IMR-90 (cell line): ENCODE data around the gene CSNK1G2. TPM values are rescaled to one million over a fixed set of nuclear protein-coding genes. Genes with fewer than 3 reads are reported as not detected.

Experiments
- ATAC-seq: fragments of 200-7000 bp; cut with Tn5 transposase; 2 replicates; pipeline ENCODE4 v1.9.1; 2020; ENCODE audit warnings: low read depth, mild to moderate bottlenecking, moderate library complexity
- BruUV-seq: library from RNA; stranded (reverse); fragments of 400-500 nt; replicated peaks from 2 replicates; lab custom pipeline; 2021; lab: Mats Ljungman, UMichigan
- CTCF ChIA-PET: fragments of 300-600 bp; formaldehyde crosslinking; extraction: SDS; loops from one replicate; lab custom pipeline; 2021; ENCODE audit warnings: antibody characterized with exemption; lab: Yijun Ruan, JAX
- POLR2A ChIA-PET: fragments of 300-600 bp; sonication (Branson Sonifier 250); formaldehyde crosslinking; loops from one replicate; lab custom pipeline; 2022; ENCODE audit warnings: antibody characterized with exemption; ENCODE audit not compliant: unreplicated experiment; lab: Charles Lee
- DNase-seq: peaks from one replicate; pipeline ENCODE4 v3.0.0; 2013
- H2AFZ ChIP-seq: replicated peaks from 2 replicates; pipeline ENCODE3; 2013; ENCODE audit warnings: low read length, mild to moderate bottlenecking; ENCODE audit not compliant: poor library complexity
- H2AK5ac ChIP-seq: 2 replicates; pipeline ENCODE4 v1.6.1; 2013; ENCODE audit warnings: low read depth, low read length, inconsistent platforms
- H2AK9ac ChIP-seq: replicated peaks from 2 replicates; pipeline ENCODE3; 2013; ENCODE audit warnings: mild to moderate bottlenecking, low read depth, low read length, moderate library complexity; ENCODE audit not compliant: poor library complexity
- H2BK120ac ChIP-seq: 2 replicates; pipeline ENCODE4 v1.6.1; 2013; ENCODE audit warnings: low read depth, low read length, inconsistent platforms
- H2BK15ac ChIP-seq: 3 replicates; pipeline ENCODE4 v1.6.1; 2013; ENCODE audit warnings: low read depth, low read length, inconsistent platforms
- H2BK20ac ChIP-seq: 2 replicates; pipeline ENCODE4 v1.6.1; 2013; ENCODE audit warnings: low read depth, mild to moderate bottlenecking, inconsistent platforms, low read length, moderate library complexity
- H2BK5ac ChIP-seq: 2 replicates; pipeline ENCODE4 v1.6.1; 2013; ENCODE audit warnings: mild to moderate bottlenecking, low read depth, low read length, inconsistent platforms; ENCODE audit not compliant: poor library complexity, severe bottlenecking
- H3K14ac ChIP-seq: replicated peaks from 2 replicates; pipeline ENCODE4 v1.6.1; 2013; ENCODE audit warnings: low read depth, low read length, inconsistent platforms
- H3K18ac ChIP-seq: 2 replicates; pipeline ENCODE4 v1.6.1; 2013; ENCODE audit warnings: low read depth, low read length, control low read depth
- H3K23ac ChIP-seq: 2 replicates; pipeline ENCODE4 v1.6.1; 2013; ENCODE audit warnings: low read depth, low read length, inconsistent platforms
- H3K27ac ChIP-seq: 2 replicates; pipeline ENCODE4 v1.5.1; 2013; ENCODE audit warnings: mild to moderate bottlenecking, control low read depth, low read length; ENCODE audit not compliant: insufficient read depth
- H3K27me3 ChIP-seq: 2 replicates; pipeline ENCODE4 v1.6.1; 2013; ENCODE audit warnings: low read length; ENCODE audit not compliant: control insufficient read depth, insufficient read depth
- H3K36me3 ChIP-seq: 2 replicates; pipeline ENCODE4 v1.6.1; 2013; ENCODE audit warnings: low read length, mixed read lengths; ENCODE audit not compliant: control insufficient read depth, insufficient read depth
- H3K4ac ChIP-seq: 2 replicates; pipeline ENCODE4 v1.6.1; 2013; ENCODE audit warnings: low read depth, low read length, inconsistent platforms
- H3K4me1 ChIP-seq: 2 replicates; pipeline ENCODE4 v1.6.1; 2013; ENCODE audit warnings: low read length, mixed read lengths; ENCODE audit not compliant: control insufficient read depth, insufficient read depth
- H3K4me2 ChIP-seq: 2 replicates; pipeline ENCODE4 v1.6.1; 2013; ENCODE audit warnings: low read depth, mild to moderate bottlenecking, control low read depth, low read length, moderate library complexity
- H3K4me3 ChIP-seq: 2 replicates; pipeline ENCODE4 v1.5.1; 2013; ENCODE audit warnings: low read depth, mild to moderate bottlenecking, control low read depth, low read length, moderate library complexity; ENCODE audit not compliant: insufficient read depth
- H3K56ac ChIP-seq: 2 replicates; pipeline ENCODE4 v1.6.1; 2013; ENCODE audit warnings: low read length, inconsistent platforms; ENCODE audit not compliant: insufficient read depth; ENCODE audit errors: extremely low read depth
- H3K79me1 ChIP-seq, 2 experiments: 2 replicates each; pipeline ENCODE4 v1.6.1; 2013; ENCODE audit warnings: low read length in 2 of 2, inconsistent platforms in 1 of 2, low read depth in 1 of 2
- H3K9ac ChIP-seq: 2 replicates; pipeline ENCODE4 v1.6.1; 2013; ENCODE audit warnings: low read depth, low read length, control low read depth
- H3K9me1 ChIP-seq: 2 replicates; pipeline ENCODE4 v1.6.1; 2013; ENCODE audit warnings: low read length, inconsistent platforms; ENCODE audit not compliant: insufficient read depth
- H3K9me3 ChIP-seq: 2 replicates; pipeline ENCODE4 v1.6.1; 2013; ENCODE audit warnings: low read length; ENCODE audit not compliant: control insufficient read depth, insufficient read depth
- H4K20me1 ChIP-seq: 2 replicates; pipeline ENCODE4 v1.6.1; 2013; ENCODE audit warnings: low read length, inconsistent platforms; ENCODE audit not compliant: insufficient read depth
- H4K5ac ChIP-seq: 2 replicates; pipeline ENCODE4 v1.6.1; 2013; ENCODE audit warnings: mild to moderate bottlenecking, low read depth, low read length, control low read depth
- H4K8ac ChIP-seq, 2 experiments: 2 replicates each; pipeline ENCODE4 v1.6.1; 2013; ENCODE audit warnings: low read depth in 2 of 2, low read length in 2 of 2, control low read depth in 1 of 2, inconsistent platforms in 1 of 2
- H4K91ac ChIP-seq: 2 replicates; pipeline ENCODE4 v1.6.1; 2013; ENCODE audit warnings: low read depth, low read length, inconsistent platforms; ENCODE audit not compliant: insufficient read depth
- BHLHE40 ChIP-seq: fragments of 150-350 bp; IDR thresholded peaks from 2 replicates; pipeline ENCODE4 v1.6.1; 2016; ENCODE audit warnings: mild to moderate bottlenecking, low read depth, low read length
- CHD1 ChIP-seq: IDR thresholded peaks from 2 replicates; pipeline ENCODE4 v1.6.1; 2012; ENCODE audit warnings: low read depth, low read length, improper control_type of control experiment
- MAFK ChIP-seq: IDR thresholded peaks from 2 replicates; pipeline ENCODE4 v1.6.1; 2012; ENCODE audit warnings: low read depth, low read length, improper control_type of control experiment
- MAZ ChIP-seq: IDR thresholded peaks from 2 replicates; pipeline ENCODE4 v1.6.1; 2012; ENCODE audit warnings: low read depth, mild to moderate bottlenecking, low read length, improper control_type of control experiment, moderate library complexity, borderline replicate concordance
- MXI1 ChIP-seq: IDR thresholded peaks from 2 replicates; pipeline ENCODE4 v1.6.1; 2012; ENCODE audit warnings: low read depth, mild to moderate bottlenecking, low read length, moderate library complexity, borderline replicate concordance
- NFE2L2 ChIP-seq: fragments of 150-350 bp; IDR thresholded peaks from 2 replicates; pipeline ENCODE4 v1.6.1; 2016; ENCODE audit warnings: low read depth, mild to moderate bottlenecking, low read length
- POLR2A ChIP-seq: IDR thresholded peaks from 2 replicates; pipeline ENCODE4 v1.6.1; 2012; ENCODE audit warnings: mild to moderate bottlenecking, low read depth, low read length
- RAD21 ChIP-seq: IDR thresholded peaks from 2 replicates; pipeline ENCODE4 v1.6.1; 2012; ENCODE audit warnings: low read length, improper control_type of control experiment
- RCOR1 ChIP-seq: IDR thresholded peaks from 2 replicates; pipeline ENCODE4 v1.6.1; 2012; ENCODE audit warnings: mild to moderate bottlenecking, low read length, improper control_type of control experiment; ENCODE audit not compliant: insufficient replicate concordance
- SMC3 ChIP-seq: fragments of 150-350 bp; IDR thresholded peaks from 2 replicates; pipeline ENCODE4 v1.6.1; 2016; ENCODE audit warnings: low read depth, mild to moderate bottlenecking, antibody characterized with exemption, low read length, moderate library complexity
- WGBS, 2 experiments: methylation state at CpG; one replicate each; pipeline versions ENCODE4 v1.1.5 to v1.1.7; 2013; ENCODE audit warnings: missing lambda C conversion rate in 2 of 2; ENCODE audit not compliant: insufficient read length in 1 of 2; ENCODE audit errors: extremely low coverage in 2 of 2; 5-methylcytosine and 5-hydroxymethylcytosine counted together
- dilution Hi-C: fragments of 300-500 bp; cut with HindIII; formaldehyde crosslinking; loops from one replicate; pipeline ENCODE4 v1.14.3; 2018; ENCODE audit warnings: low sequenced_read_pairs; ENCODE audit not compliant: unreplicated experiment
- in situ Hi-C: fragments of 300-500 bp; cut with MboI; formaldehyde crosslinking; loops from 3 replicates; pipeline ENCODE4 v1.14.3; 2019; ENCODE audit warnings: low sequenced_read_pairs, inconsistent platforms, mixed read lengths
- intact Hi-C: fragments of 100-400 bp; cut with micrococcal nuclease; formaldehyde crosslinking; loops from 2 replicates; pipeline ENCODE4 v1.10.0; 2022
- polyA plus RNA-seq, 3 experiments: library from polyadenylated mRNA; depleted of rRNA; stranded (reverse); fragments of >200 nt; gene quantifications; 2 replicates each; pipeline ENCODE4 v1.2.3, GENCODE V29; 2012; ENCODE audit warnings: low replicate concordance in 1 of 3
- total RNA-seq: library from RNA; depleted of rRNA; stranded (reverse); fragments of >200 nt; gene quantifications from 2 replicates; pipeline ENCODE4 v1.2.3, GENCODE V29; 2012
- TF ChIP-seq, protein P1 (sequence below): fragments of 150-350 bp; IDR thresholded peaks from 2 replicates; pipeline ENCODE4 v1.6.1; 2017; ENCODE audit warnings: mild to moderate bottlenecking, antibody characterized with exemption, low read length, low read depth
- TF ChIP-seq, protein P2 (sequence below): conservative IDR thresholded peaks from 2 replicates; pipeline ENCODE4 v1.5.1; 2012; ENCODE audit warnings: mild to moderate bottlenecking, low read depth, low read length, improper control_type of control experiment

Gene CSNK1G2
- total and polyA plus RNA-seq, 2 of the 4 experiments (the other 2 are of a cell fraction) = 38.0 to 96.3 TPM

DNA sequence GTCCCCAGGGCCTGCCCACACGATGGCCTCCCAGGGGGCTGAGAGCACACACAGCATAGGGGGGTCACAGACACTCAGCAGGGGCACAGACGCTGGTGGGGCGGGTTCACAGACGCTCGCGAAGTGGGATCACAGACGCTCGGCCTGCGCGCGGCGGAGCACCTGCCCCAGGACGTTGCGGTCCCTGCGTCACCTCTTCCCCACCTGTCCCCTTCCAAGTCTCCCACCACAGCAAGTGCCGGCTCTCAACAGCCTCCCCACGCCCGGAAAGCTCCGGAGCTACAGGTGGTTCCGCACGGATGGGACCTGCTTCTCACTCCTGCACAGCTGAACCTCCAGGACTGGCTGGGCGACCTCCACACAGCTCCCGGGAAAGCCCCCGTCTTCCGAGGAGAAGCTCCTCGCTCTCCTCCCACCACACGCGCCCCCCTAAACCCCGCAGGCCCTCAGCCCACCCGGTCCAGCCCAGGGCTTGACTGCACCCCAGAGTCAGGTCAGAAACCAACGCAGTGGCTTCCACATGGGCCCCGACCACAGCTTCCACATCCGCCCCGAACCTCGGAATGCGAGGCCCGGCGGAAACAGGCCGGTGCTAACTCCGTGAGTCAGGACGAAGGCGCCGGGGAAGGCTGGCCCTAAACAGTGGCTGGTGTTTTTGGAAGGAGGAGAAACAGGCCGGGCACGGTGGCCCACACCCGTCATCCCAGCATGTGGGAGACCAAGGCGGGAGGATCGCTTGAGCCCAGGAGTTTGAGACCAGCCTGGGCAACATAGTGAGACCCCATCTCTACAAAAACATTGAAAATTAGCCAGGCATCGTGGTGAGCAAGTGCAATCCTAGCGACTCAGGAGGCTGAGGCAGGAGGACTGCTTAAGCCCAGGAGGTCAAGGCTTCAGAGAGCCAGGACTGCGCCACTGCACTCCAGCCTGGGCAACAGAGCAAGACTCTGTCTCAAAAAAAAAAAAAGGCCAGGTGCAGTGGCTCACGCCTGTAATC is 58.0 kb downstream of the CSNK1G2 start (continued):
- TF ChIP-seq BHLHE40 (no peak), SMC3 (no peak)

- Histone ChIP-seq H3K4me3 (no peak overlapping the region), H3K23ac (no peak overlapping the region), H2AFZ (no peak overlapping the region), H3K27me3 (no peaks in the 10 kb centered on the region), H3K36me3 (peaks cover 43% of the 10 kb centered on the region), H4K8ac (no peak overlapping the region), H3K79me1 (peaks cover 10 to 36% of the 10 kb centered on the region in 2 experiments; a peak in 3 of 4 replicates), H3K14ac (no peak overlapping the region), H2AK9ac (no peak overlapping the region), H4K5ac (no peak overlapping the region), H2BK15ac (no peak overlapping the region), H2BK120ac (no peak overlapping the region), H4K91ac (no peak overlapping the region), H2BK20ac (no peak overlapping the region), H3K18ac (no peak overlapping the region), H3K56ac (no peak overlapping the region), H3K4me2 (no peak overlapping the region), H4K20me1 (peaks cover 10% of the 10 kb centered on the region), H2AK5ac (no peak overlapping the region), H3K9ac (no peak overlapping the region), H3K4ac (no peak overlapping the region), H3K9me1 (no peaks in the 10 kb centered on the region; the same call in 1 of the 2 replicates), H2BK5ac (no peak overlapping the region), H3K27ac (no peak overlapping the region), H3K9me3 (no peaks in the 10 kb centered on the region), H3K4me1 (no peaks in the 10 kb centered on the region)
- in situ Hi-C loops = no loop called here
- ATAC-seq (no peak), DNase-seq (no peak)
- 93% methylated on average over 3 of the region's 26 CpGs; no CpG with 5 or more reads in 1 of the 2 experiments for WGBS, 2 experiments
- dilution Hi-C loops = no loop called here
- BruUV-seq = no TSS peak
- intact Hi-C loops = no loop called here
- ChIA-PET CTCF (no interaction called here), POLR2A (no interaction called here)
- TF ChIP-seq, protein P1, sequence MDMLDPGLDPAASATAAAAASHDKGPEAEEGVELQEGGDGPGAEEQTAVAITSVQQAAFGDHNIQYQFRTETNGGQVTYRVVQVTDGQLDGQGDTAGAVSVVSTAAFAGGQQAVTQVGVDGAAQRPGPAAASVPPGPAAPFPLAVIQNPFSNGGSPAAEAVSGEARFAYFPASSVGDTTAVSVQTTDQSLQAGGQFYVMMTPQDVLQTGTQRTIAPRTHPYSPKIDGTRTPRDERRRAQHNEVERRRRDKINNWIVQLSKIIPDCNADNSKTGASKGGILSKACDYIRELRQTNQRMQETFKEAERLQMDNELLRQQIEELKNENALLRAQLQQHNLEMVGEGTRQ = no peak
- TF ChIP-seq RAD21 (no peak), NFE2L2 (no peak), MAFK (no peak), CHD1 (no peak), RCOR1 (no peak), POLR2A (no peak), BHLHE40 (no peak), MAZ (no peak), MXI1 (no peak), SMC3 (no peak)
- TF ChIP-seq, protein P2, sequence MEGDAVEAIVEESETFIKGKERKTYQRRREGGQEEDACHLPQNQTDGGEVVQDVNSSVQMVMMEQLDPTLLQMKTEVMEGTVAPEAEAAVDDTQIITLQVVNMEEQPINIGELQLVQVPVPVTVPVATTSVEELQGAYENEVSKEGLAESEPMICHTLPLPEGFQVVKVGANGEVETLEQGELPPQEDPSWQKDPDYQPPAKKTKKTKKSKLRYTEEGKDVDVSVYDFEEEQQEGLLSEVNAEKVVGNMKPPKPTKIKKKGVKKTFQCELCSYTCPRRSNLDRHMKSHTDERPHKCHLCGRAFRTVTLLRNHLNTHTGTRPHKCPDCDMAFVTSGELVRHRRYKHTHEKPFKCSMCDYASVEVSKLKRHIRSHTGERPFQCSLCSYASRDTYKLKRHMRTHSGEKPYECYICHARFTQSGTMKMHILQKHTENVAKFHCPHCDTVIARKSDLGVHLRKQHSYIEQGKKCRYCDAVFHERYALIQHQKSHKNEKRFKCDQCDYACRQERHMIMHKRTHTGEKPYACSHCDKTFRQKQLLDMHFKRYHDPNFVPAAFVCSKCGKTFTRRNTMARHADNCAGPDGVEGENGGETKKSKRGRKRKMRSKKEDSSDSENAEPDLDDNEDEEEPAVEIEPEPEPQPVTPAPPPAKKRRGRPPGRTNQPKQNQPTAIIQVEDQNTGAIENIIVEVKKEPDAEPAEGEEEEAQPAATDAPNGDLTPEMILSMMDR = no peak
These were observed 59.0 kb downstream of the CSNK1G2 start for GRCh38 chr19:1999856-2000515.
